Transverse colon (tissue), 3 donors: ENCODE data around the gene ANO9.

ENCODE experiments used
- EP300 ChIP-seq: sonication (generic); formaldehyde crosslinking; IDR thresholded peaks from one replicate; pipeline ENCODE4 v1.6.1; 2017; ENCODE audit warnings: antibody characterized with exemption, low read depth
- POLR2A ChIP-seq: fragments of 450-650 bp; IDR thresholded peaks from one replicate; pipeline ENCODE4 v1.6.1; 2016; ENCODE audit warnings: antibody characterized with exemption, mild to moderate bottlenecking, moderate library complexity
- POLR2AphosphoS5 ChIP-seq, 3 donors: sonication (generic); formaldehyde crosslinking; IDR thresholded peaks; one replicate each; pipeline ENCODE4 v1.6.1; 2016; ENCODE audit warnings: antibody characterized with exemption in 3 of 3

DNA sequence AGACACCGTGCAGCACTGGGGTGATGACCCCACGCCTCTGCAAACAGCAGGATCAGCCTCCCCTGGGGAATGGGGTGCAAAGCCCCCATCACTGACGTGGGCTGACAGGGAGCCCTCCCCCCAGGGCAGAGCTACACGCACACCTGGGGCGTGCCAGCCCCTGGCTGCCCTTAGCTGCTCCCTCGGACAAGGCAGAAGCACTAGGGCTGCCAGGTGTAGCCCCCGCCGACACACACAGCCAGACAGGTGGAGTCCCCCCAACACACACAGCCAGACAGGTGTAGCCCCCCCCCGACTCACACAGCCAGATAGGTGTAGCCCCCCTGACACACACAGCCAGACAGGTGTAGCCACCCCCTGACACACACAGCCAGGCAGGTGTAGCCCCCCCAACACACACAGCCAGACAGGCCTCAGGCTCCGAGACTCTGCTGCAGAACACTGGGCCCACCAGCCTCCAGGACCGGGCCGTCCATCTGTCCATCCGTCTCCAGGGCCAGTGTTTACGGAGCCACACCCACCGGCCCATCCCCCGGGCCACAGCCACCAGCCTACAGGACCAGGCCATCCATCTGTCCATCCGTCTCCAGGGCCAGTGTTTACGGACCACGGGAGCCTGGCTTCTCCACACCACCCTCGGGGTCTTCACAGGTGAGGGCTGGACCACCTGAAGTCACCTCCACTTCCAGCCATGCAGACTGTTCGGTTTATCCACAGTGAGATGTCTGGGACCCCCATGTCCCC, 3.5 kb downstream of the ANO9 start:
- TF ChIP-seq POLR2A, result no peak
- TF ChIP-seq EP300, result no peak
- no peak for TF ChIP-seq POLR2AphosphoS5 (IDR thresholded peaks at IDR 0.05)
